IPS-15b (cell line): Measurements from ENCODE around the gene ARSG.
"Not testable (repeated sequence)": the region's sequence is repeated elsewhere in the genome, so short reads cannot be mapped to it uniquely, and the experiment has no call there.

ENCODE experiments used
- H3K27me3 ChIP-seq: one replicate; pipeline ENCODE4 v1.6.1; 2013; ENCODE audit warnings: low read length; ENCODE audit not compliant: control insufficient read depth, insufficient read depth
- H3K36me3 ChIP-seq: one replicate; pipeline ENCODE4 v1.6.1; 2013; ENCODE audit warnings: low read length; ENCODE audit not compliant: control insufficient read depth, insufficient read depth
- H3K4me1 ChIP-seq: one replicate; pipeline ENCODE4 v1.6.1; 2013; ENCODE audit warnings: mild to moderate bottlenecking, low read length; ENCODE audit not compliant: control insufficient read depth, insufficient read depth
- H3K4me3 ChIP-seq: one replicate; pipeline ENCODE4 v1.5.1; 2013; ENCODE audit warnings: low read depth, low read length
- H3K9ac ChIP-seq: one replicate; pipeline ENCODE4 v1.6.1; 2013; ENCODE audit warnings: low read depth, mild to moderate bottlenecking, low read length
- H3K9me3 ChIP-seq: one replicate; pipeline ENCODE4 v1.6.1; 2013; ENCODE audit warnings: mild to moderate bottlenecking, low read length; ENCODE audit not compliant: control insufficient read depth, insufficient read depth

ARSG gene

DNA sequence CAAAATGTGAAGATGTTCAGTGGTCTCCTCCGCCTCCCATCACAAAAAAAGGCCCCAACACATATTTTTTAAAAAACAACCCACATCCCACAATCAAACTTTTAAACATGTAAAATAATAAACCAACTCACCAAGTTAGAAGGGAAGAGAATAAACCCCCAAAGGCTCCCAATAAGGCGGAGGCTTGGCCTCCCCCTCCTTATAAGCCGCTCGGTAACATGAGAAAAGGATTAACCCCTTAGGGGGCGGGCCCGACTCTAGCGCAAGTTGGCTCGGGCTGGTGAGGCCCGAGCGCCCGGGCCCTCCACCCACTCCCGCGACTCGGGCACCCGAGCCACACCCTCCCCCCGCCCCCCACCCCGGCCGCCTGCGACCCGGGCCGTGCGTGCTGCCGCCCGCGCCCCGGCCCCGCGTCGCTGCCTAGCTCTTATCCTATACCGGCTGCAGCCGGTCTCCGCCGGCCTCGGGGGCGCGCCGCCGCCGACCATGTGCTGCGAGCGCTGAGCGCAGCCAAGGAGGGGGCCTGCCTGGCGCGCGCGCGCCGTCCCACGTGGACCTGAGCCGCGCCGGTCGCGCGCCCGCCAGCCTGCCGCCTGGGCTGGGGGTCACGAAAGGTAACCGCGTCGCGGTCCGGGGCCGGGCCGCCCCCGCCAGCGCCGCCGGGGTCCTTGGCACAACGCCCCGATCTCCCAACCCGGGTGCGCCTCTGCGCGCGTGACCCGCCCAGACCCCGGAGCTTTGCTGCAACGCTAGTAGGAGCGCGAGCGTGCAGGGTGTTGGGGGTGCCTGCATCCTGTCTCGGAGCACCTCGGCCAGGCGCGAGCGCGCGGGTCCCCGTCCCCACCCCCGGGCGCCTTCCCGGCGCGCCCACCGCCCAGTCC, at the start of gene ARSG, which contains the start of gene SLC16A6:
TSS of gene ARSG (plus strand) at position 541 of the 881 bp plus-strand sequence. CDS start 15,999 bp downstream, outside the sequence.
TSS of gene SLC16A6 (minus strand) at position 173 of the 881 bp plus-strand sequence. CDS start 12,807 bp downstream, outside the sequence.
- H3K36me3 ChIP-seq: no peaks in the 10 kb centered on the region
- H3K27me3 ChIP-seq: peaks cover 24% of the 10 kb centered on the region
- H3K4me1 ChIP-seq: peaks cover 25% of the 10 kb centered on the region
- H3K4me3 ChIP-seq: peak within 1 kb of the TSS; percentile 77
- no peaks in the 10 kb centered on the region for H3K9me3 ChIP-seq
- peak within 1 kb of the TSS; percentile 30 for H3K9ac ChIP-seq

DNA sequence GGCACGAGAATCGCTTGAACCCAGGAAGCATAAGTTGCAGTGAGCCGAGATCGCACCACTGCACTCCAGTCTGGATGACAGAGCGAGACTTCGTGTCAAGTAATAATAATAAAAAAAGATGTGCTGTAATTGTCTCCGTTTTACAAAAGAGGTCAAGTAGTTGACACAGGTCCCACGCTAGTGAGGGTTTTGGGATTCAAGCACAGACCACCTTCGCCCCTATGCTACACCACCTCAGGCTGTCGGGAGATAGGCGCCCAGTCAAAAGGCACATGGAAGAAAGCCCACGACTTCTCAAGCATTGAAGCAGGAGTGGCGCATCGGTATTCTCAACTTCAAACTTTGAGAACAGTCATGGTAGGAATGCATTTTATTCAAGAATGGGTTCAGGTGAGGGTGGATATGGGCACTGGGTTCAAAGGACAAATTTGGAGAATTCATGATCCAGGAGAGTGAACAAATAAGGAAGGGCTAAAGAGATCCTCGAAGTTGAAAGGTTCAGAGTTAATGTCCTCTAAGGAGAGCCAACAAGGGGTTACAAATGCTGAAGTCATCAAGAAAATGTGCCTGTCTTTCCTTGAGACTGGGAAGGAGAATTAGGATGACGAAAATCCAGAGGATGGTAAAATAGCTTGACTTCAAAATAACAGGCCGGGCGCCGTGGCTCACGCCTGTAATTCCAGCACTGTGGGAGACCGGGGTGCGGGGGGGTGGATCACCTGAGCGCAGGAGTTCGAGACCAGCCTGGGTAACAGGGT, 44.8 kb upstream of the ARSG start:
- Histone ChIP-seq H3K4me1 (no peaks in the 10 kb centered on the region), H3K27me3 (no peaks in the 10 kb centered on the region), H3K9ac (no peak overlapping the region), H3K36me3 (no peaks in the 10 kb centered on the region), H3K9me3 (no peaks in the 10 kb centered on the region), H3K4me3 (no peak overlapping the region)

- Histone ChIP-seq H3K4me3 (peak within 1 kb of the TSS; percentile 97), H3K9ac (peak within 1 kb of the TSS; percentile 70), H3K36me3 (no peaks in the 10 kb centered on the region), H3K9me3 (no peaks in the 10 kb centered on the region), H3K27me3 (no peaks in the 10 kb centered on the region), H3K4me1 (no peaks in the 10 kb centered on the region)
Observed at GRCh38 chr17:68247445-68248198, 43.7 kb upstream of the ARSG start, which contains the start of gene AMZ2. TSS of gene AMZ2 (plus strand) at chr17:68248043. CDS start at chr17:68250188, 2,145 bp downstream.

DNA sequence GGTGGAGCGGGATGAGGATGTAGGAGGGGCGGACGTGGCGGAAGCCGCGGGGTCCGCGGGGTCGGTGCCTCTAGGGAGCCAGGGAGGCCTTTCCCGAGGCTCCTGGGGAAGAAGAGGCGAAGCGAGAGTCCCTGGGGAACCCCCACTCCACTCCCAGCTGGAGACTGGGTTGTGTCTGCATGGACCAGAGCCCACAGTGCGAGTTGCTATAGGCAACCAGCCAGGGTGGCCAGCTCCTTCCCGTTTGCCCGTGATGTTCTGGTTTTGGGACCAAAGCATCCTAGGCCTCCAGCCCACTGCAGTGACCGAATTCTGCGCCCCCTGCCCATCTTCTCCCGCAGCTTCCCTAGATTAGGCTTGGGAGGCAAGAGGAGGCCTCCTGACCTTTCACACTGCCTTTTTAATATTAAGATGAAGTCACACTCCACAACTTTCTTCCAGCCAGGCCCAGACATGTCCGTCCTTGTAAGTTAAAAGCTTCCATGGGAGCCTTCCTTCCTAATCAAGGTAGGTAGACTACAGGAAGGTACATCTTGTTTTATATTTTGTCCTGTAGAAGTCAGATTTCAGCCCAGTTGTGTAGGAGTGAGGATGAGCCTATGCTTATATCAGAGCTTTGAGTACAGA, 43.0 kb upstream of the ARSG start:
- Histone ChIP-seq H3K27me3 (no peaks in the 10 kb centered on the region), H3K9ac (peak overlapping the region; percentile 70), H3K4me3 (peak overlapping the region; percentile 97), H3K36me3 (no peaks in the 10 kb centered on the region), H3K9me3 (no peaks in the 10 kb centered on the region), H3K4me1 (no peaks in the 10 kb centered on the region)

GRCh38 chr17:68248891-68249290, 42.4 kb upstream of the ARSG start:
- H3K9me3 ChIP-seq: no peaks in the 10 kb centered on the region
- H3K36me3 ChIP-seq: no peaks in the 10 kb centered on the region
- H3K27me3 ChIP-seq: no peaks in the 10 kb centered on the region
- H3K4me3 ChIP-seq: peak overlapping the region; percentile 97
- H3K9ac ChIP-seq: no peak overlapping the region
- H3K4me1 ChIP-seq: no peaks in the 10 kb centered on the region

GRCh38 chr17:68249354-68249765, 41.9 kb upstream of the ARSG start:
- Histone ChIP-seq H3K36me3 (no peaks in the 10 kb centered on the region), H3K4me1 (no peaks in the 10 kb centered on the region), H3K4me3 (no peak overlapping the region), H3K27me3 (no peaks in the 10 kb centered on the region), H3K9me3 (no peaks in the 10 kb centered on the region), H3K9ac (no peak overlapping the region)

DNA sequence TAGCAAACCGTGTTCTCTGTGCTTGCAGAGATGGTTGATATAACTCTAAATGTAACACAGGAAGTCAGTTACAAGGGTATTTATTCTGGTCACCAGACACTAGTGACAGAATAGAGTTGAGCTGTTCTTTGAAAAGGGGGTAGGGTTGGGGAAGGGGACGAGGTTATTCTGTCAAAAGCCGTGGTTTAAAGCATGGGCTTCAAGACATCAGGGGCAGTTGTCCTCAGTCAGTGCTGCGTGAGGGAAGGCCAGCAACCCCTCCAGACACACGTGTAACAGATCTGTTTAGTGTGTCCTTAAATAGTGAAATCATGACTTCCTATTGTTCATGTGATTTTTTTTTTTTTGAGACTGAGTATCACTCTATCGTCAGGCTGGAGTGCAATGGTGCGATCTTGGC, 37.9 kb upstream of the ARSG start:
- H3K9me3 ChIP-seq, H3K4me1 ChIP-seq, H3K9ac ChIP-seq, H3K4me3 ChIP-seq, H3K27me3 ChIP-seq: not testable (repeated sequence)
- peaks cover 10% of the 10 kb centered on the region for H3K36me3 ChIP-seq

- H3K27me3 ChIP-seq: peaks cover 4% of the 10 kb centered on the region
- no peak overlapping the region for H3K9ac ChIP-seq
- H3K9me3 ChIP-seq: no peaks in the 10 kb centered on the region
- no peaks in the 10 kb centered on the region for H3K4me1 ChIP-seq
- H3K36me3 ChIP-seq: peaks cover 10% of the 10 kb centered on the region
- no peak overlapping the region for H3K4me3 ChIP-seq
Observed at GRCh38 chr17:68255151-68255550, 36.1 kb upstream of the ARSG start.

GRCh38 chr17:68255731-68256538, 35.4 kb upstream of the ARSG start:
- no peak overlapping the region for H3K9ac ChIP-seq
- H3K27me3 ChIP-seq: peaks cover 4% of the 10 kb centered on the region
- peaks cover 10% of the 10 kb centered on the region for H3K36me3 ChIP-seq
- no peak overlapping the region for H3K4me3 ChIP-seq
- no peaks in the 10 kb centered on the region for H3K9me3 ChIP-seq
- no peaks in the 10 kb centered on the region for H3K4me1 ChIP-seq

DNA sequence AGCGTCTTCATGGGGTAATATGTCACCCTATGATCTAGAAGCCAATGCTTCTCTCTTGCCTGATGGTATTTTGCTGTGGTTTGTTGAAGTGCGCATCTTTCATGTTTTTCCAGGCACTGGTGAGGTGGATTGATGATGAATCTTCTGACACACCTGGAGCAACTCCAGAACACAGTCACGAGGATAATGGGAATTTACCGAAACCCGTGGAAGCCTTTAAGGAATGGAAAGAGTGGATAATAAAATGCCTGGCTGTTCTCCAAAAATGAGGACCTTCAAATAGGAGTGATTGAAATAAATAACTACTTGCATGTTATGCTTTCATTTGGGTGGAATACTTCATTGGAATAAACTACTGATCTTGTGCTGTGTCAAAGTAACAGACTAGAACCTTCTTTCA, 34.6 kb upstream of the ARSG start:
- H3K36me3 ChIP-seq: peaks cover 10% of the 10 kb centered on the region
- not testable (repeated sequence) for H3K27me3 ChIP-seq, H3K9me3 ChIP-seq, H3K9ac ChIP-seq, H3K4me1 ChIP-seq, H3K4me3 ChIP-seq
